Parietal lobe (tissue), 1 donor: ENCODE data around the gene THAP5. TPM values are rescaled to one million over a fixed set of nuclear protein-coding genes. Genes with fewer than 3 reads are reported as not detected.

Experiments used
- total RNA-seq: library from RNA; depleted of rRNA; stranded (reverse); fragments of >200 nt; gene quantifications from one replicate; pipeline ENCODE4 v1.2.3, GENCODE V29; 2014

The THAP5 gene
- 44.1 TPM for total RNA-seq

GRCh38 chr7:108569381-108570145 is at the start of gene THAP5, which contains the start of gene DNAJB9:
TSS of gene THAP5 (minus strand) at chr7:108569706. CDS start at chr7:108569569, 137 bp downstream.
TSS of gene DNAJB9 (plus strand) at chr7:108569874. CDS start at chr7:108571727, 1,853 bp downstream.

GRCh38 chr7:108525985-108526767 is 43.3 kb downstream of the THAP5 start, which contains the start of gene PNPLA8:
TSS of gene PNPLA8 (minus strand) at chr7:108526135. CDS start at chr7:108515491, 10,644 bp downstream.

Other genes with a start within 250 kb of the THAP5 start
- gene NRCAM, start 113.3 kb downstream of the THAP5 start, total RNA-seq: 170 TPM
- gene PNPLA8, start 43.6 kb downstream of the THAP5 start, total RNA-seq: 63.9 TPM
- 30.0 TPM for gene DNAJB9, start 168 bp upstream of the THAP5 start, total RNA-seq